ENCODE data around the gene HOXB13. TPM values are rescaled to one million over a fixed set of nuclear protein-coding genes. Genes with fewer than 3 reads are reported as not detected.

HOXB13 gene
- total RNA-seq, 3 donors from 2014 or later (not counting 1 experiment from before 2014, with no cell fraction given) = not detected

DNA sequence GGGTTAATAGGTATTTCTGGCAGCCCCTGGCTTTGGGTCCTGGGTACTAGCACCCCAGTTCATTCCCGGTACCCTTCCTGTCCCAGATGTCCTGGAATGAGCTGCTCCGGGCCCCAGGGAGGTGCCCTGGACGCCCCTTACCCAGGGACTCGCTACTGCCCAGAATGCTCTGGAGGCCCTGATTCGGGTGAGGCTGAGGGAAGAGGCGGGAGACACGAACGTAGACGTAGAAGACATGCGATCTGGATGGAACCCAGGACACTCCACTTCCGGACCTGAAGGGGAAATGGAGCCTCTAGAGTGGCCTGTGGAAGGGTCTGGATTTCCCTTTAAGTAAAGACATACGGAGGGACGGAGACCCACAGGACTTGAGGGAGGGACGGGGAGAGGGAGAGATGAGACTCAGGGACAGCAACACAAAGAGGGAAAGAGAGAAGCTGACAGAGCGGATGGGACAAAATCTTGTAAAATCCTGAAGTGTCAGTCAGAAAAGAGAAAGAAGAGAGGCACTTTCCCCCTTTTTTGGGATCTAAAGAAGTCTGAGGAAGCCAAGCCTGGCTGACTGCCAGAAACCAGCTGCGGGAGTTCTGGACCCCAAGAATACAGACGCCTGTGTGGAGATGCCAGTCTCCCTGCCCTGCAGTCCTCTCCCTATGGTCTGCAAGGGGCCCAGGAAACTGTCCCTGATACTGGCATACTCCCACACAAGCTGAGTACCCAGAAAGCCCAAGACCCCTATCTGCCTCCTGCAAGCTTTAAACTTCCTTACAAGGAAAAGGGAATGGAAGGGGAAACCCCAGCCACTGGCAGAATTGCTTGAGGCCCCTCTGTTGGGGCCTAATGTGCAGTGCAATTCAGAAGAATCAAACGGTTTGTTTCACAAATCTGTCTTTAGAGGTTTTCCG lies 1.0 kb upstream of the HOXB13 start:
- DNase-seq = no peak
- ATAC-seq = no peak
- Mint-ChIP-seq H3K4me1 (peaks cover 20 to 32% of the 10 kb centered on the region in 2 donors), H3K36me3 (no peaks in the 10 kb centered on the region), H3K27me3 (ENCODE audit: low read depth in 2 of 2) (peaks cover 80 to 94% of the 10 kb centered on the region in 2 donors), H3K9me3 (no peaks in the 10 kb centered on the region), H3K4me3 (peak overlapping the region; percentile 80), H3K27ac (peak overlapping the region in 1 of 2 donors; percentile 12)
- Histone ChIP-seq H3K4me3 (ENCODE audit: low read length) (no peak overlapping the region), H3K4me1 (ENCODE audit: control insufficient read depth, insufficient read depth, low read length) (peaks cover 29% of the 10 kb centered on the region), H3K27ac (ENCODE audit: low read length) (no peak overlapping the region), H3K9me3 (ENCODE audit: control insufficient read depth, insufficient read depth, low read length) (no peaks in the 10 kb centered on the region), H3K36me3 (ENCODE audit: control insufficient read depth, insufficient read depth, low read length) (no peaks in the 10 kb centered on the region), H3K27me3 (ENCODE audit: control insufficient read depth, insufficient read depth, low read length) (peaks cover 82% of the 10 kb centered on the region)
- intact Hi-C loops (cut with micrococcal nuclease) = loop anchor here (10.0 kb wide), 1 partner anchor 985 kb away; no protein-coding TSS in a partner anchor
- WGBS (ENCODE audit: insufficient coverage) = 13% methylated on average over 19 of the region's 19 CpGs
- TF ChIP-seq, protein P1, sequence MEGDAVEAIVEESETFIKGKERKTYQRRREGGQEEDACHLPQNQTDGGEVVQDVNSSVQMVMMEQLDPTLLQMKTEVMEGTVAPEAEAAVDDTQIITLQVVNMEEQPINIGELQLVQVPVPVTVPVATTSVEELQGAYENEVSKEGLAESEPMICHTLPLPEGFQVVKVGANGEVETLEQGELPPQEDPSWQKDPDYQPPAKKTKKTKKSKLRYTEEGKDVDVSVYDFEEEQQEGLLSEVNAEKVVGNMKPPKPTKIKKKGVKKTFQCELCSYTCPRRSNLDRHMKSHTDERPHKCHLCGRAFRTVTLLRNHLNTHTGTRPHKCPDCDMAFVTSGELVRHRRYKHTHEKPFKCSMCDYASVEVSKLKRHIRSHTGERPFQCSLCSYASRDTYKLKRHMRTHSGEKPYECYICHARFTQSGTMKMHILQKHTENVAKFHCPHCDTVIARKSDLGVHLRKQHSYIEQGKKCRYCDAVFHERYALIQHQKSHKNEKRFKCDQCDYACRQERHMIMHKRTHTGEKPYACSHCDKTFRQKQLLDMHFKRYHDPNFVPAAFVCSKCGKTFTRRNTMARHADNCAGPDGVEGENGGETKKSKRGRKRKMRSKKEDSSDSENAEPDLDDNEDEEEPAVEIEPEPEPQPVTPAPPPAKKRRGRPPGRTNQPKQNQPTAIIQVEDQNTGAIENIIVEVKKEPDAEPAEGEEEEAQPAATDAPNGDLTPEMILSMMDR (IDR thresholded peaks at IDR 0.05) = no peak

DNA sequence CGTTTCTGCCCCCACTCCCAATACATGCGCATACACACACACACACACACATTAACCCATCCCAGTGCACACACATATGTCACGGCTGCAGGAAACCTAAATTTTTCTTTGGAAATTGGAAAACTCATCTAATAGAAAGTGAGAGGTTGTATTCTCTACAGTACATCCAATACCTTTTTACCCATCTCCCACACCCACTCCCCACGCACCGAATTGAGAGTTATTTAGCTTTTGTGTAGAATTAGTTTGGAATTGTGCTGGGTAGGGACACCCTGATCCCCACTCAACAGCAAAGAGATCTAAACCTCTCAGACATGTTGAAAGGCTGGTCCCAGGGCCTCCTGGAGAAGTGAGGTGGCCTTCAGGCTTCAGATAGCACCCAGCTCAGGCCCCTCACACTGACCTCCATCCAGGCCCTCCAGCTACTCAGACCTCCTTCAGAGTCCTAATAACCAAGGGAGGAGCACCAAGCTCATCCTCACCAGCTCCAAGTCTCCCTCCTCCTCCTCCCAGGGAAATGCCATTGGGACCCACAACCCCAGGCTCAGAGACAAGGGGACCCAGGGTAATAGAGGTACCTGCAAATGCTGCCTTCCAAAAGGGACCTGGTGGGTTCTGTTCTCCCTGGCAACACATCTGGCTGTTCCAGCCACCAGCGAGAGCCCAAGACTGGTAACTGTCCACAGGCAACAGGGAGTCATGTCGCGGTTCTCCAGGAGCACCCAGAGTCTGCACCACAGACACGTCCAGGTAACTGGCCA lies 955 bp downstream of the HOXB13 start:
- peaks cover 43% of the 10 kb centered on the region for H3K4me1 ChIP-seq (ENCODE audit: control insufficient read depth, insufficient read depth, low read length)

DNA sequence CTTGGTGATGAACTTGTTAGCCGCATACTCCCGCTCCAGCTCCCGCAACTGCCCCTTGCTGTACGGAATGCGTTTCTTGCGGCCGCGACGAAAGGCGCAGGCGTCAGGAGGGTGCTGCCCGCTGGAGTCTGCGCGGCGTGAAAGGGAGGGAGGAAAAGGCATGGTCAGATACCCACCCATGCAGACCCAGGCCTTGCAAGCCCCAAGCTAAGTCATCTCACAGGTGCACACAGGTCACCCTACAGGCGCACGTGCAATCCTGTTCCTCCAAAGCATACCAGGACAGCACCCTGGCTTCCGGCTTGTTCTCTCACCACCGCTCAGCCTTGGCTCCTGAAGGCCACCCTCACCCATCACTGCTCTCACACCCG lies 1.6 kb downstream of the HOXB13 start:
- H3K27me3 Mint-ChIP-seq (ENCODE audit: low read depth in 2 of 2) = peaks cover 84 to 88% of the 10 kb centered on the region in 2 donors
- no peaks in the 10 kb centered on the region for H3K36me3 Mint-ChIP-seq
- H3K27ac Mint-ChIP-seq = no peak overlapping the region
- no peak overlapping the region for H3K4me3 Mint-ChIP-seq
- DNase-seq (no peak), ATAC-seq (no peak)
- TF ChIP-seq, protein P1 (IDR thresholded peaks at IDR 0.05) = no peak
- peaks cover 47% of the 10 kb centered on the region for H3K4me1 ChIP-seq (ENCODE audit: control insufficient read depth, insufficient read depth, low read length)
- intact Hi-C loops (cut with micrococcal nuclease) = loop anchor here (10.0 kb wide), 1 partner anchor 982 kb away; no protein-coding TSS in a partner anchor
- no peak overlapping the region for H3K4me3 ChIP-seq (ENCODE audit: low read length)
- no peaks in the 10 kb centered on the region for H3K9me3 ChIP-seq (ENCODE audit: control insufficient read depth, insufficient read depth, low read length)
- H3K27ac ChIP-seq (ENCODE audit: low read length) = no peak overlapping the region
- peaks cover 27 to 48% of the 10 kb centered on the region in 2 donors for H3K4me1 Mint-ChIP-seq
- WGBS (ENCODE audit: insufficient coverage) = 15% methylated on average over 20 of the region's 20 CpGs
- no peaks in the 10 kb centered on the region for H3K9me3 Mint-ChIP-seq
- H3K27me3 ChIP-seq (ENCODE audit: control insufficient read depth, insufficient read depth, low read length) = peaks cover 93% of the 10 kb centered on the region
- H3K36me3 ChIP-seq (ENCODE audit: control insufficient read depth, insufficient read depth, low read length) = no peaks in the 10 kb centered on the region

More for the DNA sequence above, 955 bp downstream of the HOXB13 start:
- ATAC-seq = no peak
- intact Hi-C loops (cut with micrococcal nuclease) = loop anchor here (10.0 kb wide), 1 partner anchor 983 kb away; no protein-coding TSS in a partner anchor
- WGBS (ENCODE audit: insufficient coverage) = 32% methylated on average over 6 of the region's 9 CpGs
- H3K27me3 ChIP-seq (ENCODE audit: control insufficient read depth, insufficient read depth, low read length) = peaks cover 86% of the 10 kb centered on the region
- Mint-ChIP-seq H3K4me1 (peaks cover 27 to 43% of the 10 kb centered on the region in 2 donors), H3K4me3 (peak overlapping the region; percentile 1), H3K36me3 (no peaks in the 10 kb centered on the region), H3K9me3 (no peaks in the 10 kb centered on the region), H3K27me3 (ENCODE audit: low read depth in 2 of 2) (peaks cover 84 to 90% of the 10 kb centered on the region in 2 donors), H3K27ac (no peak overlapping the region)
- H3K36me3 ChIP-seq (ENCODE audit: control insufficient read depth, insufficient read depth, low read length) = no peaks in the 10 kb centered on the region
- no peaks in the 10 kb centered on the region for H3K9me3 ChIP-seq (ENCODE audit: control insufficient read depth, insufficient read depth, low read length)
- H3K4me3 ChIP-seq (ENCODE audit: low read length) = no peak overlapping the region
- DNase-seq = no peak
- H3K27ac ChIP-seq (ENCODE audit: low read length) = no peak overlapping the region
- TF ChIP-seq, protein P1 (IDR thresholded peaks at IDR 0.05) = no peak

Data from natural killer cell (primary cell).